Medulla oblongata (tissue), 1 donor: ENCODE data around the gene SLC17A7.
"Not testable (repeated sequence)": the region's sequence is repeated elsewhere in the genome, so short reads cannot be mapped to it uniquely, and the experiment has no call there.

Experiments used
- DNase-seq: peaks from one replicate; pipeline ENCODE4 v3.0.0-alpha.2; 2015; ENCODE audit errors: extremely low spot score

SLC17A7 gene

GRCh38 chr19:49469828-49470614, 28.7 kb upstream of the SLC17A7 start:
- no peak for DNase-seq

- no peak for DNase-seq
Observed at GRCh38 chr19:49468746-49469447, 27.6 kb upstream of the SLC17A7 start.

- no peak for DNase-seq
Observed at GRCh38 chr19:49468199-49468598, 26.9 kb upstream of the SLC17A7 start.

GRCh38 chr19:49465371-49465770, 24.0 kb upstream of the SLC17A7 start:
- DNase-seq: no peak

- DNase-seq: no peak
Observed at GRCh38 chr19:49463960-49464740, 22.8 kb upstream of the SLC17A7 start.

- DNase-seq: no peak
Observed at GRCh38 chr19:49462492-49462891, 21.2 kb upstream of the SLC17A7 start.

GRCh38 chr19:49461656-49462055, 20.3 kb upstream of the SLC17A7 start:
- DNase-seq: no peak

- not testable (repeated sequence) for DNase-seq
Observed at GRCh38 chr19:49461130-49461529, 19.8 kb upstream of the SLC17A7 start.

GRCh38 chr19:49459388-49459787, 18.1 kb upstream of the SLC17A7 start:
- DNase-seq: no peak

GRCh38 chr19:49458567-49458903, 17.2 kb upstream of the SLC17A7 start:
- no peak for DNase-seq

- DNase-seq: no peak
Observed at GRCh38 chr19:49456326-49456725, 15.0 kb upstream of the SLC17A7 start.

GRCh38 chr19:49455773-49456172, 14.4 kb upstream of the SLC17A7 start:
- no peak for DNase-seq

GRCh38 chr19:49453757-49454240, 12.5 kb upstream of the SLC17A7 start:
- DNase-seq: no peak

- DNase-seq: peak; percentile 99
Observed at GRCh38 chr19:49453013-49453756, 11.9 kb upstream of the SLC17A7 start, which contains the start of gene ALDH16A1. Gene ALDH16A1, plus strand, starts transcription at chr19:49453225. Its CDS starts 107 bp downstream, at chr19:49453332.

GRCh38 chr19:49451430-49452181, 10.3 kb upstream of the SLC17A7 start, which contains the start of gene PIH1D1:
Gene PIH1D1, minus strand, starts transcription at chr19:49451814. Its CDS starts 240 bp downstream, at chr19:49451574.
- DNase-seq: peak; percentile 99

GRCh38 chr19:49450405-49450804, 9.1 kb upstream of the SLC17A7 start:
- no peak for DNase-seq

GRCh38 chr19:49448432-49448786, 7.1 kb upstream of the SLC17A7 start:
- DNase-seq: no peak

GRCh38 chr19:49447485-49448431, 6.4 kb upstream of the SLC17A7 start:
- no peak for DNase-seq

- DNase-seq: no peak
Observed at GRCh38 chr19:49445997-49446396, 4.7 kb upstream of the SLC17A7 start.
